Breast epithelium (tissue), 4 donors: ENCODE results near the gene C19orf25. TPM values are rescaled to one million over a fixed set of nuclear protein-coding genes. Genes with fewer than 3 reads are reported as not detected.

Experiments
- DNase-seq, 2 donors: peaks; one replicate each; pipeline ENCODE4 v3.0.0-alpha.2; 2019; ENCODE audit warnings: low spot score in 2 of 2
- H3K27ac ChIP-seq, 2 donors: fragments of 200-600 bp; sonication (generic) in 1 of 2; one replicate each; pipeline ENCODE4 v1.5.1; 2016 to 2019; ENCODE audit warnings: mild to moderate bottlenecking in 1 of 2
- H3K27me3 ChIP-seq, 2 donors: fragments of 200-600 bp; sonication (generic) in 1 of 2; one replicate each; pipeline versions ENCODE4 v1.5.1 to v1.6.0; 2017 to 2019; ENCODE audit warnings: control low read depth in 1 of 2, mild to moderate bottlenecking in 1 of 2
- H3K36me3 ChIP-seq: fragments of 200-600 bp; one replicate; pipeline ENCODE4 v1.5.1; 2019
- H3K4me1 ChIP-seq, 2 donors: fragments of 200-600 bp; sonication (generic); one replicate each; pipeline ENCODE4 v1.5.1; 2016 to 2019; ENCODE audit warnings: control low read depth in 1 of 2
- H3K4me3 ChIP-seq, 3 donors: fragments of 200-600 bp; sonication (generic); 1 replicate in 2 of 3; 2 replicates in 1 of 3; pipeline ENCODE4 v1.5.1; 2016 to 2019; ENCODE audit warnings: mild to moderate bottlenecking in 3 of 3, moderate library complexity in 2 of 3
- H3K9me3 ChIP-seq, 2 donors: fragments of 200-600 bp; sonication (generic) in 1 of 2; one replicate each; pipeline ENCODE4 v1.5.1; 2016 to 2019; ENCODE audit warnings: control low read depth in 1 of 2
- CTCF ChIP-seq, 3 donors: fragments of 450-650 bp; IDR thresholded peaks; one replicate each; pipeline ENCODE4 v1.5.1; 2016 to 2017; ENCODE audit warnings: antibody characterized with exemption in 3 of 3, mild to moderate bottlenecking in 3 of 3, moderate library complexity in 3 of 3
- POLR2A ChIP-seq: fragments of 450-650 bp; IDR thresholded peaks from one replicate; pipeline ENCODE4 v1.6.1; 2016; ENCODE audit warnings: antibody characterized with exemption, mild to moderate bottlenecking, moderate library complexity
- POLR2AphosphoS5 ChIP-seq, 3 donors: sonication (generic); formaldehyde crosslinking; IDR thresholded peaks; one replicate each; pipeline ENCODE4 v1.6.1; 2017; ENCODE audit warnings: antibody characterized with exemption in 3 of 3
- intact Hi-C: fragments of 100-400 bp; cut with DNase I; formaldehyde crosslinking; loops from one replicate; pipeline ENCODE4 v1.15.1; 2023; ENCODE audit warnings: low total_unique reads
- total RNA-seq, 3 donors: library from RNA; depleted of rRNA; stranded (reverse); fragments of >200 nt; gene quantifications; one replicate each; pipeline ENCODE4 v1.1.0, GENCODE V29; 2016

The C19orf25 gene
- total RNA-seq, 3 donors from 2014 or later = 27.7 to 32.8 (median 28.7) TPM

- Histone ChIP-seq H3K4me3 (peak within 1 kb of the TSS; percentile 90 to 96 (median 94)), H3K9me3 (no peaks in the 10 kb centered on the region), H3K27me3 (no peaks in the 10 kb centered on the region), H3K27ac (peak within 1 kb of the TSS; percentile 95 to 97), H3K36me3 (peaks cover 13% of the 10 kb centered on the region), H3K4me1 (peaks cover 6 to 15% of the 10 kb centered on the region in 2 donors)
- intact Hi-C loops = no loop called here
- TF ChIP-seq CTCF (IDR thresholded peaks at IDR 0.05) (peak; percentile 88 to 98 (median 90)), POLR2AphosphoS5 (IDR thresholded peaks at IDR 0.05) (peak; percentile 98 to 99 (median 99)), POLR2A (peak; percentile 86)
- DNase-seq = peak; percentile 90 to 97
These were observed 40.7 kb downstream of the C19orf25 start, which contains the start of gene RPS15 for GRCh38 chr19:1438035-1438932. Gene RPS15, plus strand, starts transcription at chr19:1438396. Its CDS starts 30 bp downstream, at chr19:1438426.

DNA sequence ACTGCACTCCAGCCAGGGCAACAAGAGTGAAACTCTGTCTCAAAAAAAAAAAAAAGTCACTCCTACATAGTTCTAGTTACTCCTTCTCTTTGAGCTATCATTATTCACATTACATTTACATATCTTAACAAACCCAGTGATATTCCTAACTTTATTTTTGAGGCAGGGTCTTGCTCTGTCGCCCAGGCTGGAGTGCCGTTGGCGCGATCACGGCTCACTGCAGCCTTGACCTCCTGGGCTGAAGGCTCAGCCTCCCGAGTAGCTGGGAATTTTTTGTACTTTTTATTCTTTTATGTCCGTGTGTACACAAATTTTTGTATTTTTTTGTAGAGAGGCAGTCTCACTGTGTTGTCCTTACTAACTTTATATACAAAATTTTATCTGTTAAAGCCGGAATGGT, 41.4 kb downstream of the C19orf25 start:
- Histone ChIP-seq H3K9me3 (no peaks in the 10 kb centered on the region), H3K27me3 (no peaks in the 10 kb centered on the region), H3K36me3 (peaks cover 17% of the 10 kb centered on the region), H3K4me3 (peak overlapping the region in 2 of 3 donors; percentile 90 to 94), H3K27ac (no peak overlapping the region), H3K4me1 (peaks cover 6 to 15% of the 10 kb centered on the region in 2 donors)
- DNase-seq = no peak
- TF ChIP-seq POLR2AphosphoS5 (IDR thresholded peaks at IDR 0.05) (no peak), CTCF (IDR thresholded peaks at IDR 0.05) (no peak), POLR2A (no peak)
- intact Hi-C loops = no loop called here

GRCh38 chr19:1435378-1435989, 43.5 kb downstream of the C19orf25 start:
- TF ChIP-seq POLR2AphosphoS5 (IDR thresholded peaks at IDR 0.05) = no peak
- no peak for TF ChIP-seq CTCF (IDR thresholded peaks at IDR 0.05)
- TF ChIP-seq POLR2A = no peak
- no peak overlapping the region for H3K4me3 ChIP-seq
- no peaks in the 10 kb centered on the region for H3K27me3 ChIP-seq
- peak overlapping the region in 1 of 2 donors; percentile 35 for H3K27ac ChIP-seq
- no peaks in the 10 kb centered on the region for H3K9me3 ChIP-seq
- no peak for DNase-seq
- H3K36me3 ChIP-seq = peaks cover 12% of the 10 kb centered on the region
- peaks cover 6 to 15% of the 10 kb centered on the region in 2 donors for H3K4me1 ChIP-seq
- intact Hi-C loops = no loop called here

GRCh38 chr19:1434577-1435060, 44.4 kb downstream of the C19orf25 start:
- Histone ChIP-seq H3K4me3 (no peak overlapping the region), H3K27me3 (no peaks in the 10 kb centered on the region), H3K36me3 (peaks cover 11% of the 10 kb centered on the region), H3K4me1 (peaks cover 4 to 10% of the 10 kb centered on the region in 2 donors), H3K27ac (peak overlapping the region; percentile 56 to 75), H3K9me3 (no peaks in the 10 kb centered on the region)
- intact Hi-C loops = no loop called here
- no peak for DNase-seq
- TF ChIP-seq CTCF (IDR thresholded peaks at IDR 0.05) (no peak), POLR2AphosphoS5 (IDR thresholded peaks at IDR 0.05) (no peak), POLR2A (no peak)

DNA sequence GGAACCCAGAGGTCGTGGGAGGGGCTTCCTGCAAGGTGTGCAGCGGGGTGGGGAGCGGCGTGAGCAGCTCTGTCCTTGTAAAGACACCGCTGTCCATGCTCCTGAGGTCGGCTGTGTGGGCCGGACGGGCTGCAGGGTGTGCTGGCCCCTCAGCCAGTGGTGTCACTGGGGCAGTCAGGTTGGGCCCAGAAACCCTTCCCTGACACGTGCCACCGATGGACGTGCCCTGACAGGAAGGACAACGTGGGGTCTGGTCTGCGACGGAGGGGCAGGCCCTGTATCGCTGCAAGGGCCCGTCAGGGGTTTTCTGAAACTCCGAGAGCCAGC, 45.0 kb downstream of the C19orf25 start:
- no peak for TF ChIP-seq POLR2A
- no peak for TF ChIP-seq CTCF (IDR thresholded peaks at IDR 0.05)
- no peak for TF ChIP-seq POLR2AphosphoS5 (IDR thresholded peaks at IDR 0.05)
- intact Hi-C loops = no loop called here
- Histone ChIP-seq H3K36me3 (peaks cover 11% of the 10 kb centered on the region), H3K27ac (peak overlapping the region; percentile 56 to 75), H3K4me1 (peaks cover 0 to 4% of the 10 kb centered on the region in 2 donors), H3K27me3 (no peaks in the 10 kb centered on the region), H3K4me3 (no peak overlapping the region), H3K9me3 (no peaks in the 10 kb centered on the region)
- DNase-seq = no peak
